HepG2 (cell line): ENCODE results near the gene STX5. TPM values are rescaled to one million over a fixed set of nuclear protein-coding genes. Genes with fewer than 3 reads are reported as not detected.

ENCODE experiments used
- DMAP1 ChIP-seq: IDR thresholded peaks from 2 replicates; pipeline ENCODE4 v1.6.1; 2016
- DPF2 ChIP-seq: sonication (generic); formaldehyde crosslinking; IDR thresholded peaks from 2 replicates; pipeline ENCODE4 v1.4.0; 2020; ENCODE audit warnings: mild to moderate bottlenecking, low read depth, missing genetic modification reagents, borderline replicate concordance
- GABPA ChIP-seq, 2 experiments: IDR thresholded peaks; 2 replicates each; pipeline ENCODE4 v1.6.1; 2011 to 2016; ENCODE audit warnings: low read depth in 2 of 2, low read length in 1 of 2, missing biosample characterization in 1 of 2, missing genetic modification characterization in 1 of 2
- GABPB1 ChIP-seq: IDR thresholded peaks from 2 replicates; pipeline ENCODE4 v1.6.1; 2016; ENCODE audit warnings: mild to moderate bottlenecking, missing genetic modification reagents, moderate library complexity, missing compliant biosample characterization
- HCFC1 ChIP-seq: fragments of 150-350 bp; IDR thresholded peaks from 2 replicates; pipeline ENCODE4 v1.6.1; 2014; ENCODE audit warnings: low read depth, low read length
- IKZF1 ChIP-seq: fragments of 450-650 bp; IDR thresholded peaks from 2 replicates; pipeline ENCODE4 v1.7.1; 2016
- MAFG ChIP-seq: sonication (generic); formaldehyde crosslinking; IDR thresholded peaks from 2 replicates; pipeline ENCODE4 v1.5.1; 2020; ENCODE audit warnings: mild to moderate bottlenecking, missing genetic modification reagents
- MATR3 ChIP-seq: sonication (generic); formaldehyde crosslinking; IDR thresholded peaks from 2 replicates; pipeline ENCODE4 v1.4.0; 2020; ENCODE audit warnings: missing genetic modification reagents
- MTF1 ChIP-seq: sonication (generic); formaldehyde crosslinking; IDR thresholded peaks from 2 replicates; pipeline ENCODE4 v1.5.0; 2020; ENCODE audit warnings: missing genetic modification reagents
- RXRA ChIP-seq: sonication (generic); formaldehyde crosslinking; IDR thresholded peaks from 2 replicates; pipeline ENCODE4 v1.5.1; 2020; ENCODE audit warnings: missing genetic modification reagents
- SMARCE1 ChIP-seq: fragments of 450-650 bp; IDR thresholded peaks from 2 replicates; pipeline ENCODE4 v1.6.1; 2017; ENCODE audit warnings: borderline replicate concordance
- SOX5 ChIP-seq: IDR thresholded peaks from 2 replicates; pipeline ENCODE4 v1.6.1; 2016; ENCODE audit warnings: borderline replicate concordance
- TRIM24 ChIP-seq: sonication (generic); formaldehyde crosslinking; IDR thresholded peaks from 2 replicates; pipeline ENCODE4 v1.8.0; 2022; ENCODE audit warnings: mild to moderate bottlenecking, missing genetic modification reagents
- ZNF3 ChIP-seq: IDR thresholded peaks from 2 replicates; pipeline ENCODE4 v1.7.0; 2017; ENCODE audit warnings: inconsistent platforms
- ZNF775 ChIP-seq: sonication (generic); formaldehyde crosslinking; IDR thresholded peaks from 2 replicates; pipeline ENCODE4 v1.4.0; 2020; ENCODE audit warnings: missing genetic modification reagents, mild to moderate bottlenecking, moderate library complexity, borderline replicate concordance
- ZNF883 ChIP-seq: sonication (generic); formaldehyde crosslinking; IDR thresholded peaks from 2 replicates; pipeline ENCODE4 v1.5.1; 2020; ENCODE audit warnings: mild to moderate bottlenecking, missing genetic modification reagents; ENCODE audit errors: not compliant biosample characterization
- ZSCAN9 ChIP-seq: IDR thresholded peaks from 2 replicates; pipeline ENCODE4 v1.6.1; 2016; ENCODE audit warnings: borderline replicate concordance
- polyA plus RNA-seq, 8 experiments: library from polyadenylated mRNA; depleted of rRNA in 3 of 8; stranded (reverse) in 7 of 8; unstranded in 1 of 8; fragments of >200 nt; fragmentation: Illumina TruSeq in 4 of 8; extraction: Trizol in 4 of 8; gene quantifications; 2 replicates each; pipeline versions ENCODE4 v1.2.1 to v1.2.3, GENCODE V29; 2011 to 2016; ENCODE audit warnings: low read depth in 4 of 8, missing spikeins in 1 of 8, mixed read lengths in 1 of 8; ENCODE audit not compliant: insufficient read depth in 1 of 8
- total RNA-seq, 5 experiments: library from RNA; depleted of rRNA; stranded (reverse); fragments of >200 nt; fragmentation: Illumina TruSeq; extraction: Trizol; gene quantifications; 2 replicates each; pipeline ENCODE4 v1.2.3, GENCODE V29; 2016; ENCODE audit warnings: low read depth in 1 of 5
- TF ChIP-seq, protein P1 (sequence below): sonication (generic); formaldehyde crosslinking; conservative IDR thresholded peaks from 2 replicates; pipeline ENCODE4 v1.4.0; 2020; ENCODE audit warnings: mild to moderate bottlenecking, missing genetic modification reagents, moderate library complexity
- TF ChIP-seq, protein P2 (sequence below): sonication (generic); formaldehyde crosslinking; IDR thresholded peaks from 2 replicates; pipeline ENCODE4 v1.9.0; 2021; ENCODE audit warnings: missing genetic modification reagents, borderline replicate concordance
- TF ChIP-seq, protein P3 (sequence below): IDR thresholded peaks from 2 replicates; pipeline ENCODE4 v1.6.1; 2016; ENCODE audit warnings: low read depth, borderline replicate concordance
- TF ChIP-seq, protein P4 (sequence below): sonication (generic); formaldehyde crosslinking; IDR thresholded peaks from 2 replicates; pipeline ENCODE4 v1.4.0; 2020; ENCODE audit warnings: low read depth, mild to moderate bottlenecking, missing genetic modification reagents
- TF ChIP-seq, protein P5 (sequence below): sonication (generic); formaldehyde crosslinking; IDR thresholded peaks from 2 replicates; pipeline ENCODE4 v1.4.0; 2020; ENCODE audit warnings: missing genetic modification reagents

STX5 gene
- total and polyA plus RNA-seq, 2 of the 13 experiments (the other 11 are each of a cell fraction or from before 2014, with no cell fraction given) = 26.9 to 30.0 TPM

DNA sequence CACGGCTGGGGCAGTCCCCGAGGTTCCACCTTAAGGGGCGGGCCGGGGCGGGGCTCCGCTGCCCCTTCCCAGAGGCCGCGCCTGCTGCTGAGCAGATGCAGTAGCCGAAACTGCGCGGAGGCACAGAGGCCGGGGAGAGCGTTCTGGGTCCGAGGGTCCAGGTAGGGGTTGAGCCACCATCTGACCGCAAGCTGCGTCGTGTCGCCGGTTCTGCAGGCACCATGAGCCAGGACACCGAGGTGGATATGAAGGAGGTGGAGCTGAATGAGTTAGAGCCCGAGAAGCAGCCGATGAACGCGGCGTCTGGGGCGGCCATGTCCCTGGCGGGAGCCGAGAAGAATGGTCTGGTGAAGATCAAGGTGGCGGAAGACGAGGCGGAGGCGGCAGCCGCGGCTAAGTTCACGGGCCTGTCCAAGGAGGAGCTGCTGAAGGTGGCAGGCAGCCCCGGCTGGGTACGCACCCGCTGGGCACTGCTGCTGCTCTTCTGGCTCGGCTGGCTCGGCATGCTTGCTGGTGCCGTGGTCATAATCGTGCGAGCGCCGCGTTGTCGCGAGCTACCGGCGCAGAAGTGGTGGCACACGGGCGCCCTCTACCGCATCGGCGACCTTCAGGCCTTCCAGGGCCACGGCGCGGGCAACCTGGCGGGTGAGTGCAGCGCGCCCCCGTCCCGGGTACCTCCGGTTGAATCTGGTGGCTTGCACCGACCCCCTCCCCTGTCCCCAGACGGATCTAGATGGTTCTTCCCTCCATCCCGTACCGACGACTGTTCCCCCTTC is 49.1 kb upstream of the STX5 start, which contains the start of gene SLC3A2 (continued):
- TF ChIP-seq, protein P1, sequence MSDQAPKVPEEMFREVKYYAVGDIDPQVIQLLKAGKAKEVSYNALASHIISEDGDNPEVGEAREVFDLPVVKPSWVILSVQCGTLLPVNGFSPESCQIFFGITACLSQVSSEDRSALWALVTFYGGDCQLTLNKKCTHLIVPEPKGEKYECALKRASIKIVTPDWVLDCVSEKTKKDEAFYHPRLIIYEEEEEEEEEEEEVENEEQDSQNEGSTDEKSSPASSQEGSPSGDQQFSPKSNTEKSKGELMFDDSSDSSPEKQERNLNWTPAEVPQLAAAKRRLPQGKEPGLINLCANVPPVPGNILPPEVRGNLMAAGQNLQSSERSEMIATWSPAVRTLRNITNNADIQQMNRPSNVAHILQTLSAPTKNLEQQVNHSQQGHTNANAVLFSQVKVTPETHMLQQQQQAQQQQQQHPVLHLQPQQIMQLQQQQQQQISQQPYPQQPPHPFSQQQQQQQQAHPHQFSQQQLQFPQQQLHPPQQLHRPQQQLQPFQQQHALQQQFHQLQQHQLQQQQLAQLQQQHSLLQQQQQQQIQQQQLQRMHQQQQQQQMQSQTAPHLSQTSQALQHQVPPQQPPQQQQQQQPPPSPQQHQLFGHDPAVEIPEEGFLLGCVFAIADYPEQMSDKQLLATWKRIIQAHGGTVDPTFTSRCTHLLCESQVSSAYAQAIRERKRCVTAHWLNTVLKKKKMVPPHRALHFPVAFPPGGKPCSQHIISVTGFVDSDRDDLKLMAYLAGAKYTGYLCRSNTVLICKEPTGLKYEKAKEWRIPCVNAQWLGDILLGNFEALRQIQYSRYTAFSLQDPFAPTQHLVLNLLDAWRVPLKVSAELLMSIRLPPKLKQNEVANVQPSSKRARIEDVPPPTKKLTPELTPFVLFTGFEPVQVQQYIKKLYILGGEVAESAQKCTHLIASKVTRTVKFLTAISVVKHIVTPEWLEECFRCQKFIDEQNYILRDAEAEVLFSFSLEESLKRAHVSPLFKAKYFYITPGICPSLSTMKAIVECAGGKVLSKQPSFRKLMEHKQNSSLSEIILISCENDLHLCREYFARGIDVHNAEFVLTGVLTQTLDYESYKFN (CRISPR knock-in tag) = peak; percentile 24
- TF ChIP-seq ZNF883 (CRISPR knock-in tag) = peak; percentile 79
- no peak for TF ChIP-seq MTF1
- TF ChIP-seq SMARCE1 = no peak
- no peak for TF ChIP-seq HCFC1
- TF ChIP-seq GABPB1 (CRISPR knock-in tag) = peak; percentile 79
- no peak for TF ChIP-seq ZNF775 (CRISPR knock-in tag)
- TF ChIP-seq, protein P2, sequence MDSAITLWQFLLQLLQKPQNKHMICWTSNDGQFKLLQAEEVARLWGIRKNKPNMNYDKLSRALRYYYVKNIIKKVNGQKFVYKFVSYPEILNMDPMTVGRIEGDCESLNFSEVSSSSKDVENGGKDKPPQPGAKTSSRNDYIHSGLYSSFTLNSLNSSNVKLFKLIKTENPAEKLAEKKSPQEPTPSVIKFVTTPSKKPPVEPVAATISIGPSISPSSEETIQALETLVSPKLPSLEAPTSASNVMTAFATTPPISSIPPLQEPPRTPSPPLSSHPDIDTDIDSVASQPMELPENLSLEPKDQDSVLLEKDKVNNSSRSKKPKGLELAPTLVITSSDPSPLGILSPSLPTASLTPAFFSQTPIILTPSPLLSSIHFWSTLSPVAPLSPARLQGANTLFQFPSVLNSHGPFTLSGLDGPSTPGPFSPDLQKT (CRISPR knock-in tag) = no peak
- TF ChIP-seq RXRA (CRISPR knock-in tag) = peak; percentile 55; the same call in 1 of the 2 replicates
- TF ChIP-seq MATR3 (CRISPR knock-in tag) = no peak
- TF ChIP-seq DMAP1 (CRISPR knock-in tag) = peak; percentile 92
- TF ChIP-seq, protein P3, sequence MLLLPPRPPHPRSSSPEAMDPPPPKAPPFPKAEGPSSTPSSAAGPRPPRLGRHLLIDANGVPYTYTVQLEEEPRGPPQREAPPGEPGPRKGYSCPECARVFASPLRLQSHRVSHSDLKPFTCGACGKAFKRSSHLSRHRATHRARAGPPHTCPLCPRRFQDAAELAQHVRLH = peak; percentile 63; the same call in 1 of the 2 replicates
- TF ChIP-seq ZNF3 = no peak
- TF ChIP-seq SOX5 (CRISPR knock-in tag) = no peak
- TF ChIP-seq, protein P4, sequence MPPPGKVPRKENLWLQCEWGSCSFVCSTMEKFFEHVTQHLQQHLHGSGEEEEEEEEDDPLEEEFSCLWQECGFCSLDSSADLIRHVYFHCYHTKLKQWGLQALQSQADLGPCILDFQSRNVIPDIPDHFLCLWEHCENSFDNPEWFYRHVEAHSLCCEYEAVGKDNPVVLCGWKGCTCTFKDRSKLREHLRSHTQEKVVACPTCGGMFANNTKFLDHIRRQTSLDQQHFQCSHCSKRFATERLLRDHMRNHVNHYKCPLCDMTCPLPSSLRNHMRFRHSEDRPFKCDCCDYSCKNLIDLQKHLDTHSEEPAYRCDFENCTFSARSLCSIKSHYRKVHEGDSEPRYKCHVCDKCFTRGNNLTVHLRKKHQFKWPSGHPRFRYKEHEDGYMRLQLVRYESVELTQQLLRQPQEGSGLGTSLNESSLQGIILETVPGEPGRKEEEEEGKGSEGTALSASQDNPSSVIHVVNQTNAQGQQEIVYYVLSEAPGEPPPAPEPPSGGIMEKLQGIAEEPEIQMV (CRISPR knock-in tag) = 0 out of 2 replicates have a peak, but pooled peaks have one; percentile 52
- no peak for TF ChIP-seq MAFG
- no peak for TF ChIP-seq TRIM24 (CRISPR knock-in tag)
- TF ChIP-seq DPF2 = no peak
- TF ChIP-seq GABPA (IDR thresholded peaks at IDR 0.05; ENCODE audit: low read depth, low read length) = no peak
- peak; percentile 60 for TF ChIP-seq GABPA (CRISPR knock-in tag; IDR thresholded peaks at IDR 0.05; ENCODE audit: low read depth)
- no peak for TF ChIP-seq IKZF1
- no peak for TF ChIP-seq ZSCAN9
- TF ChIP-seq, protein P5, sequence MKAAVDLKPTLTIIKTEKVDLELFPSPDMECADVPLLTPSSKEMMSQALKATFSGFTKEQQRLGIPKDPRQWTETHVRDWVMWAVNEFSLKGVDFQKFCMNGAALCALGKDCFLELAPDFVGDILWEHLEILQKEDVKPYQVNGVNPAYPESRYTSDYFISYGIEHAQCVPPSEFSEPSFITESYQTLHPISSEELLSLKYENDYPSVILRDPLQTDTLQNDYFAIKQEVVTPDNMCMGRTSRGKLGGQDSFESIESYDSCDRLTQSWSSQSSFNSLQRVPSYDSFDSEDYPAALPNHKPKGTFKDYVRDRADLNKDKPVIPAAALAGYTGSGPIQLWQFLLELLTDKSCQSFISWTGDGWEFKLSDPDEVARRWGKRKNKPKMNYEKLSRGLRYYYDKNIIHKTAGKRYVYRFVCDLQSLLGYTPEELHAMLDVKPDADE (CRISPR knock-in tag) = no peak
